Common myeloid progenitor, CD34-positive (primary cell): ENCODE results near the gene ARHGAP10.

Experiments used
- CTCF ChIA-PET: fragments of 350-600 bp; sonication (Branson Sonifier 250); formaldehyde crosslinking; loops from one replicate; lab custom pipeline; 2021; ENCODE audit warnings: antibody characterized with exemption; lab: Charles Lee
- POLR2A ChIA-PET: fragments of 350-600 bp; sonication (Branson Sonifier 250); formaldehyde crosslinking; loops from one replicate; lab custom pipeline; 2021; ENCODE audit warnings: antibody characterized with exemption; lab: Charles Lee
- DNase-seq, 3 donors: peaks; one replicate each; pipeline versions ENCODE4 v3.0.0 to v3.0.0-alpha.2; 2013
- H3K27ac ChIP-seq, 2 experiments: 1 replicate in 1 of 2; 2 replicates in 1 of 2; pipeline ENCODE4 v1.7.0; 2013; ENCODE audit warnings: inconsistent platforms in 2 of 2, low read length in 2 of 2, mild to moderate bottlenecking in 2 of 2, low read depth in 1 of 2, moderate library complexity in 1 of 2; ENCODE audit not compliant: severe bottlenecking in 2 of 2, insufficient read depth in 1 of 2, poor library complexity in 1 of 2
- H3K27me3 ChIP-seq, 5 experiments: replicated peaks in 2 of 5; 1 replicate in 3 of 5; 2 replicates in 2 of 5; pipeline versions ENCODE4 v1.6.1 to v1.7.0; 2013; ENCODE audit warnings: low read length in 4 of 5, mild to moderate bottlenecking in 2 of 5, moderate library complexity in 2 of 5, inconsistent platforms in 1 of 5; ENCODE audit not compliant: insufficient read depth in 5 of 5, control insufficient read depth in 4 of 5
- H3K36me3 ChIP-seq, 4 experiments: 1 replicate in 2 of 4; 2 replicates in 2 of 4; pipeline versions ENCODE4 v1.6.1 to v1.7.0; 2013; ENCODE audit warnings: low read length in 3 of 4, control low read depth in 1 of 4, mild to moderate bottlenecking in 1 of 4; ENCODE audit not compliant: control insufficient read depth in 4 of 4, insufficient read depth in 4 of 4
- H3K4me1 ChIP-seq, 4 experiments: 1 replicate in 3 of 4; 2 replicates in 1 of 4; pipeline versions ENCODE4 v1.6.1 to v1.7.1; 2013; ENCODE audit warnings: low read length in 3 of 4, mild to moderate bottlenecking in 3 of 4, control low read depth in 1 of 4, inconsistent platforms in 1 of 4, moderate library complexity in 1 of 4; ENCODE audit not compliant: control insufficient read depth in 4 of 4, insufficient read depth in 4 of 4; ENCODE audit errors: control extremely low read depth in 1 of 4
- H3K4me3 ChIP-seq, 7 experiments: 1 replicate in 4 of 7; 2 replicates in 3 of 7; pipeline versions ENCODE4 v1.5.1 to v1.7.0; 2013; ENCODE audit warnings: mild to moderate bottlenecking in 7 of 7, low read length in 6 of 7, moderate library complexity in 6 of 7, inconsistent platforms in 2 of 7, low read depth in 2 of 7, control low read depth in 1 of 7; ENCODE audit not compliant: insufficient read depth in 4 of 7, control insufficient read depth in 1 of 7; ENCODE audit errors: extremely low read depth in 1 of 7
- H3K9me3 ChIP-seq, 5 experiments: 1 replicate in 4 of 5; 2 replicates in 1 of 5; pipeline versions ENCODE4 v1.6.1 to v1.7.1; 2013; ENCODE audit warnings: low read length in 4 of 5, mild to moderate bottlenecking in 2 of 5, inconsistent platforms in 1 of 5, low read depth in 1 of 5, moderate library complexity in 1 of 5; ENCODE audit not compliant: control insufficient read depth in 4 of 5, insufficient read depth in 2 of 5; ENCODE audit errors: control extremely low read depth in 1 of 5
- WGBS: methylation state at CpG from one replicate; pipeline ENCODE4 v1.1.5; 2013; ENCODE audit not compliant: insufficient coverage; 5-methylcytosine and 5-hydroxymethylcytosine counted together

ARHGAP10 gene

GRCh38 chr4:148064451-148064850 is 332.6 kb downstream of the ARHGAP10 start:
- H3K4me1 ChIP-seq: peaks cover 0 to 9% (median 4%) of the 10 kb centered on the region in 4 experiments
- POLR2A ChIA-PET: no interaction called here
- CTCF ChIA-PET: no interaction called here
- H3K4me3 ChIP-seq: no peak overlapping the region
- 97% methylated on average over 9 of the region's 9 CpGs for WGBS
- H3K9me3 ChIP-seq: no peaks in the 10 kb centered on the region
- peaks cover 0 to 3% (median 0%) of the 10 kb centered on the region in 4 experiments for H3K36me3 ChIP-seq
- H3K27me3 ChIP-seq: no peaks in the 10 kb centered on the region
- H3K27ac ChIP-seq: no peak overlapping the region
- no peak for DNase-seq

- Histone ChIP-seq H3K27ac (no peak overlapping the region), H3K27me3 (no peaks in the 10 kb centered on the region), H3K36me3 (peaks cover 0 to 3% (median 0%) of the 10 kb centered on the region in 4 experiments), H3K4me1 (peaks cover 0 to 9% (median 2%) of the 10 kb centered on the region in 4 experiments), H3K9me3 (no peaks in the 10 kb centered on the region), H3K4me3 (no peak overlapping the region)
- POLR2A ChIA-PET: no interaction called here
- CTCF ChIA-PET: no interaction called here
- no peak for DNase-seq
- WGBS: 100% methylated on average over 1 of the region's 5 CpGs
These were observed 333.2 kb downstream of the ARHGAP10 start for GRCh38 chr4:148065075-148065474.

- 87% methylated on average over 5 of the region's 6 CpGs for WGBS
- Histone ChIP-seq H3K36me3 (peaks cover 0 to 3% (median 0%) of the 10 kb centered on the region in 4 experiments), H3K27me3 (no peaks in the 10 kb centered on the region), H3K4me1 (no peaks in the 10 kb centered on the region), H3K27ac (no peak overlapping the region), H3K4me3 (no peak overlapping the region), H3K9me3 (no peaks in the 10 kb centered on the region)
- CTCF ChIA-PET: no interaction called here
- POLR2A ChIA-PET: no interaction called here
- DNase-seq: no peak
These were observed 335.5 kb downstream of the ARHGAP10 start for GRCh38 chr4:148067301-148067916.

GRCh38 chr4:148068065-148068911 is 336.4 kb downstream of the ARHGAP10 start:
- 99% methylated on average over 9 of the region's 13 CpGs for WGBS
- Histone ChIP-seq H3K27me3 (no peaks in the 10 kb centered on the region), H3K9me3 (no peaks in the 10 kb centered on the region), H3K36me3 (peaks cover 0 to 10% (median 2%) of the 10 kb centered on the region in 4 experiments), H3K27ac (no peak overlapping the region), H3K4me1 (no peaks in the 10 kb centered on the region), H3K4me3 (no peak overlapping the region)
- ChIA-PET POLR2A (no interaction called here), CTCF (no interaction called here)
- no peak for DNase-seq

- Histone ChIP-seq H3K4me1 (no peaks in the 10 kb centered on the region), H3K27ac (no peak overlapping the region), H3K9me3 (peaks cover 0 to 5% (median 3%) of the 10 kb centered on the region in 5 experiments), H3K27me3 (no peaks in the 10 kb centered on the region), H3K4me3 (no peak overlapping the region), H3K36me3 (peaks cover 0 to 11% (median 3%) of the 10 kb centered on the region in 4 experiments)
- ChIA-PET CTCF (no interaction called here), POLR2A (no interaction called here)
- 96% methylated on average over 5 of the region's 11 CpGs for WGBS
- DNase-seq: no peak
These were observed 337.4 kb downstream of the ARHGAP10 start for GRCh38 chr4:148069086-148069894.

GRCh38 chr4:148069895-148070178 is 337.9 kb downstream of the ARHGAP10 start:
- H3K9me3 ChIP-seq: peaks cover 0 to 10% (median 8%) of the 10 kb centered on the region in 5 experiments
- no peaks in the 10 kb centered on the region for H3K4me1 ChIP-seq
- peaks cover 0 to 13% (median 3%) of the 10 kb centered on the region in 4 experiments for H3K36me3 ChIP-seq
- no peaks in the 10 kb centered on the region for H3K27me3 ChIP-seq
- H3K27ac ChIP-seq: no peak overlapping the region
- DNase-seq: no peak
- ChIA-PET POLR2A (no interaction called here), CTCF (no interaction called here)
- 87% methylated on average over 3 of the region's 3 CpGs for WGBS
- no peak overlapping the region for H3K4me3 ChIP-seq
